ENCODE data around the gene TMED9. TPM values are rescaled to one million over a fixed set of nuclear protein-coding genes. Genes with fewer than 3 reads are reported as not detected.

Gene TMED9
- total and polyA plus RNA-seq, 9 of the 15 experiments (the other 6 are each of a cell fraction or from before 2014, with no cell fraction given), result 43.7 to 301 (median 90.0) TPM

DNA sequence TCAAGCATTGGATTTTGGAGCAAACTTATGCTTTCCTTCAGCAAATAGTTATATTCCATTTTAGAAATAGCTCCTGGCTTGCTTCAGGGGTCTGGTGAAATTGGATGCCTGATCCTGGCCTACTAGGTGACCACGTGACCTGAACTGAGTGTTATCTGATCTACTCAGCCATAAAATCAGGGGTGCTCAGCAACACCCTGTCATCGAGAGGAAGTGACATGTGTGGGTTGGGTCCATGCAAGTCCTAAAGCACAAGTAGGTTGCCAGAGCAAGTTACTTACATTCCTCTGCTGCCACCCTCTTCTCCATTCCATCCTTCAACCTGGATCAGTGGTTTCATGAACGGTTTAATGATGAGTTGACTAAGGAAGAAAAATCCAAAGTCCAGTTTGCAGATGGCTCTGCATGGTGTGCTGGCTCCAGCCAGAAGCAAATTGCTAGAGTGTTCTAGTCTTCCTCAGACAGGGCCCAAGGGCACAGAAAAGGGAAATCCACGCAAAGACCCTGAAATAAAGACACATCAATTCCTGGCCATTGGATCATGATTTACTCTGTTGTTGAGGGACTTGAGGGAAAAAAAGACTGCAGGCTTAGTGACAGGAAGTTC, 34.9 kb upstream of the TMED9 start (continued):
- TF ChIP-seq, protein P1, sequence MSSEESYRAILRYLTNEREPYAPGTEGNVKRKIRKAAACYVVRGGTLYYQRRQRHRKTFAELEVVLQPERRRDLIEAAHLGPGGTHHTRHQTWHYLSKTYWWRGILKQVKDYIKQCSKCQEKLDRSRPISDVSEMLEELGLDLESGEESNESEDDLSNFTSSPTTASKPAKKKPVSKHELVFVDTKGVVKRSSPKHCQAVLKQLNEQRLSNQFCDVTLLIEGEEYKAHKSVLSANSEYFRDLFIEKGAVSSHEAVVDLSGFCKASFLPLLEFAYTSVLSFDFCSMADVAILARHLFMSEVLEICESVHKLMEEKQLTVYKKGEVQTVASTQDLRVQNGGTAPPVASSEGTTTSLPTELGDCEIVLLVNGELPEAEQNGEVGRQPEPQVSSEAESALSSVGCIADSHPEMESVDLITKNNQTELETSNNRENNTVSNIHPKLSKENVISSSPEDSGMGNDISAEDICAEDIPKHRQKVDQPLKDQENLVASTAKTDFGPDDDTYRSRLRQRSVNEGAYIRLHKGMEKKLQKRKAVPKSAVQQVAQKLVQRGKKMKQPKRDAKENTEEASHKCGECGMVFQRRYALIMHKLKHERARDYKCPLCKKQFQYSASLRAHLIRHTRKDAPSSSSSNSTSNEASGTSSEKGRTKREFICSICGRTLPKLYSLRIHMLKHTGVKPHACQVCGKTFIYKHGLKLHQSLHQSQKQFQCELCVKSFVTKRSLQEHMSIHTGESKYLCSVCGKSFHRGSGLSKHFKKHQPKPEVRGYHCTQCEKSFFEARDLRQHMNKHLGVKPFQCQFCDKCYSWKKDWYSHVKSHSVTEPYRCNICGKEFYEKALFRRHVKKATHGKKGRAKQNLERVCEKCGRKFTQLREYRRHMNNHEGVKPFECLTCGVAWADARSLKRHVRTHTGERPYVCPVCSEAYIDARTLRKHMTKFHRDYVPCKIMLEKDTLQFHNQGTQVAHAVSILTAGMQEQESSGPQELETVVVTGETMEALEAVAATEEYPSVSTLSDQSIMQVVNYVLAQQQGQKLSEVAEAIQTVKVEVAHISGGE (CRISPR knock-in tag; IDR thresholded peaks at IDR 0.05), result 0 out of 6 replicates have a peak, but pooled peaks of 1 of the 3 experiments have one; percentile 28
- TF ChIP-seq ZNF583 (CRISPR knock-in tag; IDR thresholded peaks at IDR 0.05) (peak; percentile 47; the same call in 1 of the 2 replicates), ETV5 (CRISPR knock-in tag; IDR thresholded peaks at IDR 0.05; ENCODE audit: low read depth) (no peak; the same call in 1 of the 2 replicates), ZZZ3 (IDR thresholded peaks at IDR 0.05) (no peak), CBX1 (IDR thresholded peaks at IDR 0.05; ENCODE audit: low read depth) (no peak; the same call in 1 of the 2 replicates), EZH2 (IDR thresholded peaks at IDR 0.05; ENCODE audit: borderline replicate concordance, low read depth, low read length) (no peak), ZKSCAN3 (CRISPR knock-in tag; IDR thresholded peaks at IDR 0.05) (no peak), RBM22 (IDR thresholded peaks at IDR 0.05; ENCODE audit: low read depth, low read length, poor library complexity, severe bottlenecking) (no peak), FUS (optimal IDR thresholded peaks at IDR 0.05; ENCODE audit: low read depth, low read length) (no peak), ZFPM2 (CRISPR knock-in tag; IDR thresholded peaks at IDR 0.05) (no peak), HMG20A (CRISPR knock-in tag; conservative IDR thresholded peaks at IDR 0.05) (no peak), SMAD4 (CRISPR knock-in tag; conservative IDR thresholded peaks at IDR 0.05) (no peak; the same call in 1 of the 2 replicates), ZFP36 (IDR thresholded peaks at IDR 0.05; ENCODE audit: low read depth, low read length, partially characterized antibody) (no peak), ATF1 (CRISPR knock-in tag; IDR thresholded peaks at IDR 0.05) (no peak), ATF1 (tag; IDR thresholded peaks at IDR 0.05) (peak; percentile 78), ZNF717 (CRISPR knock-in tag; IDR thresholded peaks at IDR 0.05) (no peak), TEAD1 (CRISPR knock-in tag; IDR thresholded peaks at IDR 0.05) (0 out of 4 replicates have a peak, but pooled peaks of 1 of the 2 experiments have one; percentile 58), ZNF174 (CRISPR knock-in tag; IDR thresholded peaks at IDR 0.05) (no peak), POLR2G (IDR thresholded peaks at IDR 0.05; ENCODE audit: low read depth, low read length) (no peak), KLF6 (CRISPR knock-in tag; IDR thresholded peaks at IDR 0.05; ENCODE audit: borderline replicate concordance) (no peak), JUND (IDR thresholded peaks at IDR 0.05; ENCODE audit: borderline replicate concordance, low read depth, low read length) (peak; percentile 60; the same call in 1 of the 2 replicates), JUND (tag; IDR thresholded peaks at IDR 0.05; ENCODE audit: borderline replicate concordance, low read depth, low read length) (peak; percentile 68; the same call in 1 of the 3 replicates)
- TF ChIP-seq, protein P2, sequence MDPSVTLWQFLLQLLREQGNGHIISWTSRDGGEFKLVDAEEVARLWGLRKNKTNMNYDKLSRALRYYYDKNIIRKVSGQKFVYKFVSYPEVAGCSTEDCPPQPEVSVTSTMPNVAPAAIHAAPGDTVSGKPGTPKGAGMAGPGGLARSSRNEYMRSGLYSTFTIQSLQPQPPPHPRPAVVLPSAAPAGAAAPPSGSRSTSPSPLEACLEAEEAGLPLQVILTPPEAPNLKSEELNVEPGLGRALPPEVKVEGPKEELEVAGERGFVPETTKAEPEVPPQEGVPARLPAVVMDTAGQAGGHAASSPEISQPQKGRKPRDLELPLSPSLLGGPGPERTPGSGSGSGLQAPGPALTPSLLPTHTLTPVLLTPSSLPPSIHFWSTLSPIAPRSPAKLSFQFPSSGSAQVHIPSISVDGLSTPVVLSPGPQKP (CRISPR knock-in tag; IDR thresholded peaks at IDR 0.05), result no peak
- TF ChIP-seq, protein P3, sequence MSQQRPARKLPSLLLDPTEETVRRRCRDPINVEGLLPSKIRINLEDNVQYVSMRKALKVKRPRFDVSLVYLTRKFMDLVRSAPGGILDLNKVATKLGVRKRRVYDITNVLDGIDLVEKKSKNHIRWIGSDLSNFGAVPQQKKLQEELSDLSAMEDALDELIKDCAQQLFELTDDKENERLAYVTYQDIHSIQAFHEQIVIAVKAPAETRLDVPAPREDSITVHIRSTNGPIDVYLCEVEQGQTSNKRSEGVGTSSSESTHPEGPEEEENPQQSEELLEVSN (IDR thresholded peaks at IDR 0.05; ENCODE audit: borderline replicate concordance in 1 of 2, extremely low read depth in 1 of 2, insufficient read depth in 1 of 2, insufficient read length in 1 of 2, low read depth in 1 of 2, low read length in 1 of 2, poor library complexity in 1 of 2, severe bottlenecking in 1 of 2), result peak; percentile 61 to 67

All from K562 (cell line).